GM21381 (cell line): ENCODE measurements around the gene PIK3R5.
A peak's percentile ranks its signal among the peaks of the same experiment; 100 is the strongest.

Experiments
- ATAC-seq: cut with Tn5 transposase; IDR thresholded peaks from one replicate; pipeline ENCODE4 v1.9.1; 2021; ENCODE audit warnings: mild to moderate bottlenecking, moderate library complexity; ENCODE audit not compliant: unreplicated experiment

The PIK3R5 gene

DNA sequence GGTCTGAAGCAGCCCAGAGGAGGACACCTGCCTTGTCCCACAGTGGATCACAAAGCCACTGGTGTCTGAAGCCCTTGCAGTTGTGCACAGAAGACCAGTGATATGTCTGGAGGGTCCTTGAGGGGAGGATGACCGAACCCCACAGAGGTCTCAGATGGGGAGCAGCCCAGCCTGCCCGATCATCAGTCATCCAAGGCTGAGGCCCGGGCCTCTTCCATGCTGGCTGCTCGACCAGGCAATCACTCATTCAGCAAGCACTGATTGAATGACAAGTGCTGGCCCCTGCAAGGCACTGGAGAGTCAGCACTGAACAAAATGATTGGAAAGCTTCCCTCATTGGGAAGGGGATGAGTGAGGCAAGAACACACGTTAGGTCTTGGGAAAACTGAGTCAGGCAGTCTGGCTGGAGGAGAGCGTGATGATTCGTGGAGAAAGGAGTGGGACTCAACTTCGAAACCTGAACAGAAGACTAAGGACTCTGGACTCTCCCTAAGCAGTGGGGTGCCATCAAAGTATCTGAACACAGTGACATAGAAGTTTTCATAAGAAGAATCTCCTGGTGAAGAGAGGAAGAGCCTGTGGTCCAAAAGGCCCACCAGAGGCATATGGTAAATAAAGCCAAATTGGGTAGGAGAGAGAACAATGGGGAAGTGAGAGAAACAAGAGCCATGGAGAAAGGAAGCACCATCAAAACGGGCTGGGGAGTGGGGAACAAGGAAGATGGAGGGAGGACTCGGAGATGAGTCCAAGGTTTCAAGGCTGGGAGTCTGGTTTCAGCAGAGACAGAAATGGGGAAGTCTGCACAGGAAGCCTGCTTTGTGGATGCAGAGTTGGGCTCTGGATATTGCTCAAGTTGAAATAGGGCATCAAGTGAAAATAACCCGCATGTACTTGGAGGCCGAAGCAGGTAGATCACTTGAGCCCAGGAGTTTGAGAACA, 10.2 kb downstream of the PIK3R5 start:
- no peak for ATAC-seq

DNA sequence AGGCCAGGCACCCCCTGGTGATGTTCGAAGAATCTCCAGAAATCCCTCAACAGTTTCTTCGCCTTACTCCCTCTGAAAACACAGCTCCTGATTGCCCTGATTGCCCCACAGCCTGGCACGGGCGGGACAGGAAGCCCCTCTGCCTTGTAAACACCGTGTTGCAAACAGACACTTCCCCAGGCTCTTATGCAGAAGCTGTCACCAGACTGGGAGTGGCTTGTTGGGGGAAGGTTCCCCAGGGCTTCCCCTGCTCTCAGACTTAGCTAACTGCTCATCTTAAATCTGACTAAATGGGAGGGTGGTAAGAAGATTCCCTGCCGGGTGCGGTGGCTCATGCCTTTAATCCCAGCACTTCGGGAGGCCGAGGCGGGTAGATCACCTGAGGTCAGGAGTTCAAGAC, 11.2 kb downstream of the PIK3R5 start:
- ATAC-seq = no peak

- no peak for ATAC-seq
These were observed 12.2 kb downstream of the PIK3R5 start for GRCh38 chr17:8953156-8953885.

DNA sequence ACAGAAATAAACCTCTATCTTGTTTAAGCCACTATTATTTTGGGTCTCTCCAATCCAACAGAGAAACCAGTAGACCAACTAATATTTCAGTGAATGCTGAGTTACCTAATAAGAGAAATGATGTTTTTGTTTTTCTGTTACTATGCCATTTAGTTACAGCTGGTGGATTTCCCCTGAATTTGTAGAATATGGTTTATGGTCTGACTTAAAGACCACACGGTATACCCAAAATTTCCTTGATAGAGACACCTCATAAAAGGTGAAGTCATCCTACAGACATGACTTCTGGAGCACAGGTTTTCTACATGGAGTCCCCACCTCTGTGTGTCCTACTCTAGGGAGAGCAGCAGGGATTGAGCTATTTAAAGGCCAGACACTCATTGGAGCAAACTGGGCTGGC, 13.3 kb downstream of the PIK3R5 start:
- no peak for ATAC-seq

DNA sequence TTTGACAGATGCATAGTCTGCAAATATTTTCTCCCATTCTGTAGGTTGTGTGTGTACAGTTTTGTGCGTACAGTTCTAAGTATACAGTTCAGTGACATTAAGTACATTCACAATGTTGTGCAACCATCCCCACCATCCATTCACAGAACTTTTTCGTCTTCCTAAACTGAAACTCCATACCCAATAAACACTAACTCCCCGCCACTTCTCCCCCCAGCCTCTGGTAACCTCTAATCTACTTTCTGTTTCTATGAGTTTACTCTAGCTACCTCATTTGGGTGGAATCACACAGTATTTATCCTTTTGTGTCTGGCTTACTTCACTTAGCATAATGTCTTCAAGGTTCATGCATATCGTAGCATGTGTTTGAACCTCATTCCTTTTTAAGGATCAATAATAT, 14.3 kb downstream of the PIK3R5 start:
- no peak for ATAC-seq

- ATAC-seq = no peak
These were observed 16.3 kb downstream of the PIK3R5 start for GRCh38 chr17:8949061-8949661.

- no peak for ATAC-seq
These were observed 17.0 kb downstream of the PIK3R5 start for GRCh38 chr17:8948462-8948861.

GRCh38 chr17:8947201-8947600, 18.3 kb downstream of the PIK3R5 start:
- ATAC-seq = no peak

DNA sequence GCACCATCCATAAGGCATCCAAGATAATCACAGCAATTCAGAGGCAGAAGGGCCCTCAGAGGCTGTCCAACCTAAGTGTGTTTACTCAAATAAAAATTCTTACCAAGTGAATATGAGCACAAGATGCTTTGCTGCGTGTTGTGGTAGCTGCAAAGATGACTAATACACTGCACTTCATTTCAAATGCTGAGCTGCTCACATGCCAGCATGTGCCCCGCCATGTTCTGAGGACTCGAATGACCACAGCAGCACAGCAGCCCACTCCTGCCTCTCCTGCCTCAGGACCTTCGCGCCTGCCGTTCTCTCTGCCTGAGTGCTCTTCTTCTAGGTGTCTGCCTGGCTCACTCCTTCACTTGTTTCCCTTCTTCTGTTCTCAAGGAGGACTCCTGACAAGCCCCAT, 19.0 kb downstream of the PIK3R5 start:
- ATAC-seq = no peak

- no peak for ATAC-seq
These were observed 19.4 kb downstream of the PIK3R5 start for GRCh38 chr17:8946071-8946470.

DNA sequence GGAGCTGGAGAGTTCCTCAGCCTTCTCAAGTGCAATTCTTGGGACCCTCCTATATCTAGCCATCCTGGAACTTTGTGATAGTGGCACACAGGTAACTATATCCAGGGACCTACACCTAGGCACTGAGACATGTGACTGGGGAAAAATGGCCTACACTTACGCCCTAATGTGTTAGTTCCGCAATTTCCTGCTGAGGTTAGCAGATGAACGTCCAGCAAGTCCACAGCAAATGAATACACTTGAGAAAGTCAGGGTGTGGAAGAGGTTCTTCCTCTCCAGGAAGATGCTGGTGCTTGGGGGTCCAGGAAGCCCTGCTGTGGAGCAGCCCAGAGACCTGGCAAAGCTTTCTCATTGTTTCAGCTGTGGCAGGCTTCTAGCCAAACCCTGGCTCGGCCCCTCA, 20.8 kb downstream of the PIK3R5 start:
- no peak for ATAC-seq

DNA sequence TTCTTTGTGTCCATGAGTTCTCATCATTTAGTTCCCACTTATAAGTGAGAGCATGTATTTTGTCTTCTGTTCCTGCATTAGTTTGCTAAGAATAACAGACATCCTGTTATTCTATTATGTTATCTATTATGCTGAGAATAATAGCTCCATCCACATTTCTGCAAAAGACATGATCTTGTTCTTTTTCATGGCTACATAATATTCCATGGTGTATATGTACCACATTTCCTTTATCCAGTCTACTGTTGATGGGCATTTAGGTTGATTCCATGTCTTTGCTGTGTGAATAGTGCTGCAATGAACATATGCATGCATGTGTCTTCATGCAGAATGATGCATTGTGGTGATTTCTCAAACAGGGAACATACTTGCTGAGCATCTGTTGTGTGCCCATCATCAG, 21.4 kb downstream of the PIK3R5 start:
- no peak for ATAC-seq

DNA sequence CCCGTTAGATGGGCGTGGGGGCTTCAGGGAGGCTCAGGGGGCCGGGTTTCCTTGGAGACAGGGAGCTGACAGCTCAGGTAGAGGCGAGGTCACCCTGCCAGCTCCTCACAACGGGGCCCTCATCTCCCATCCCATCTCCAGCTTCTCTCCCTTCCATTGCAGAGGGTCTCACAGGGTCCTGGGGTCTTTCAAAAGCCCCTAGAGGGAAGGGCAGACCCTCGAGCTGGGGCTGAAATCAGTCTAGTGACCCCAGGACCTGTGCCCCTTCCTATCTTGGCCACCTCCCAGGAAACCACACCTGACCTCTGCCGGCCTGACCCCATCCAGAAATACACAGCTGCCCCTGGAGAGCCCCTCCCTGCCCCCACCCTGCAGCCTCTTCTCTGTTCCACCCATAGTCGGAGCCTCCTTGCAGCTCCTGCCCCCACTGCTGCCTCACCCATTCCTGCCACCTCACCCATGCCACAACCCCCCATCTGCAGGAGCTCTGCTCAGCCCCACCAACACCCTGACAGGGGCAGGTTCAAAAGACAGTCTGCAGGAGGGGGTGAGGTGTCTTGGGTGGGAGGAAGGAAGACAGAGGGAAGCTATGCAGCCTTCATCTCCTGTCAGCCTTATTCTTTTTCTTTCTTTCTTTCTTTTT, 23.4 kb downstream of the PIK3R5 start:
- no peak for ATAC-seq

DNA sequence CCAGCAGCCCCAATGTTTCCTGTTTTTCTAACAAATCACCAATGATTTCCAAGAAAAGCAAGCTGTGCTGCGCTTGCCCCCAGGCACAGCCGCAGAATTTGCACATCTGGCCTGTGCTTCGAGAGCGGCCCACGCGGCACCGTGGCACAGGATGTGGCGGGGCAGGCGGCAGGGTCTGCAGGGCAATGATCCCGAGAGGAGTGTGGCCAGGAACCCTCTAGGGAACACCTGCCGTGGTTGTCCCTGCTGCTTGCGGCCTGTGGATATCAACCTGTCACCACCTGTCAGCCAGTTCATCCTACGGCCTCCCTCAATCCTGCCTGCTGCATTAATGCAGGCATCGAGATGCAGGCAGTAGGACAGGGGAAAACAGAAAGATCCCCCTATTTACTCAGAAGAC, 24.0 kb downstream of the PIK3R5 start:
- ATAC-seq = no peak

DNA sequence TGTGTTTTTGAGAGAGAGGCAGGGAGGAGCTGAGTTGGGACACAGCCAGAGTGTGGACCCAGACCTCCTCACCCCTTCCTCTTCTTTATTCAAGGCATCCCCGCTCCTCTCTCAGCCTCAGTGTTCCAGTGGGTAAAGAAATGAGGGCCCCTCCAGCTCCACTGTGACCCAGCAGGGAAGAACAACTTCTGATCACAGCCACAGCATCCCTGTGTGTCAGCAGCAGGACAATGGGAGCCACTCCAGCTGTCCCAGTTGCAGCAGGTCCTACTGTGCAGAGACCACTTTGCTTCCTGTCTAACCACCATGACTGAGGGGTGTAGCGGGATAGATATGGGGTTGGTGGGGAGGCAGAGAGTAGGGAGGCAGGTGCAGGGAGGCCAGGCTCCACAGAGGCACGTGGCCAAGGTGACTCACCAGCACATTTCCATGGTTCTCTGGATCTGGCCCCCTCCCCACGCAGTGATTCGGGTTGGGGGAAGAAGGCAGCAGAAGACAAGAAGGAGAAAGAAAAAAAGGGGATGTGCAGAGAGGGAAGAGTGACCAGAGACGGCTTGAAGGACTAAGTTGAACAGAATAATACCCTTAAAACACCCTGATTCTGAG, 24.5 kb downstream of the PIK3R5 start:
- ATAC-seq = no peak

DNA sequence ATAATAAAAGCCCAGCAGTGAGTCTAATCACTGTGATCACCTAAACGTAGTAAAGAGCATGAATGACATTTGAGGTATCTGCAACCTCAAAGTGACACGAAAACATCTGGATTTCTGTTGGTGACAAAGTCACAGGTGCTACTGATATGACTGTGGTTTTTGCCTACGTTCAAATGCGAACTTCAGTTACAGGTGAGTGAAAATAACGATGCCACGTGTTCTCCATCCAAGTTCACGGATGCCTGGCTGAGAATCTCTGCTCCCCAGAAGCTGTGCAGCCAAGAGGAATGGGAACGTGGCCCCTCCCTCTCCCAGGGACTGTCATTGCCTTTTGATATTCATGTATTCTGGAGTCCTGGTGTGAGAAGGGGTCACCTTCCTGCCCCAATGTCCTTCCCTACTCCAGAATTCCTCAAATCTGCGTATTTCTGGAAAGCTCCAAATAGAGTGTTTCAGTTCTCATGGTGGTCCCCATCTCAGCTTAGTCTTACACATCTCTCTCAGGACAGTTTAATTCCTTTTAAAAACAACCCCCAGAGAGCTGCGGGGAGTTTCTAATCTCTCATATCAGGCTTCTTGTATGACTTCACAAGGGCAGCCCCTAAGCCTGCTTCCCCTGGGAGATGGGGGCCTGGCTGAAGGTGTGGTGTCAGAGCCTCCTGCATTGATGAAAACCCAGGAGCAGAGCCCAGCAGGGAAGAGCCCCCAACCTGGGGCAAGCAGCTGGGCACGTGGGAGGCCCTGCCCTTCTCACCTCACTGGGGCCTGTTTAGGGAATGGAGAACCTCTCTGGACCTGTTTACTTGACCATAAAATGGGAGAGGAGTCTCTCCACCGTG, 25.8 kb downstream of the PIK3R5 start:
- no peak for ATAC-seq

GRCh38 chr17:8938933-8939332, 26.6 kb downstream of the PIK3R5 start:
- no peak for ATAC-seq

DNA sequence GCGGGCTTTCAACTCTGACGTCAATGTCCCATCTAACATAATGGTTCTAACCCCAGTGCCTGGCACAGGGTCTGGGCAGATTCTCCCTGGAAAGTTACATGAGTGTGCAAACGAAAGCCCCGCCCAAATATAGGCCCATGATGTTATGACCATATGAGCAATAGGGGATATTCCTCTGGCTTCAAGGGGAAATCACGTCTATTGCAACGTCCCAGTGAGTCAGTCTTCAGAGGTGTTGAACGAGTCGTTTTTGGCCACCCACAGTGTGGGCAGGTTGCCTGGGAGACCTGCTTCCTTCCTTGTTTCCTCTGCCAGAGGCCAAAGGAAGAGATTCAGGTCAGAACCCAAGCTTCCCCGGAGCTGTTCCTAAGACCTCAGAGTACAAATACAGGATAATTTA, 30.3 kb downstream of the PIK3R5 start:
- peak; percentile 44 for ATAC-seq

- ATAC-seq = no peak
These were observed 31.2 kb downstream of the PIK3R5 start for GRCh38 chr17:8934346-8934745.

DNA sequence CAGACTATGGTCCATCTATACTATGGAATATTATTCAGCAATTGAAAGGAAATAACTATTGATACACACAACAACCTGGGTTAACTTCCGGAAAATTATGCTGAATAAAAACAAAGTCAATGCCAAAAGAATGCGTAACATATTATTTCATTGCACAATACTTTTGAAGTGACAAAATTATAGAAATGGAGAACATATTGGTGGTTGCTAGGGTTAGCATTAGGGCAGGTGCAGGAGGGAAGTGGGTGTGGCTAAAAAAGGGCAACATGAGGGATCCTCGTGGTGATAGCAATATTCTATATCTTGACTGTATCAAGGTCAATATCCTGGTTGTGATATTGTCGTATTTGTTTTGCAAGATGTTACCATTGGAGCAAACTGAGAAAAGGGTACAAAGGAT, 34.9 kb downstream of the PIK3R5 start:
- ATAC-seq = no peak
